H1 (cell line): ENCODE measurements around the gene SUSD5. TPM values are rescaled to one million over a fixed set of nuclear protein-coding genes. Genes with fewer than 3 reads are reported as not detected.

Experiments
- CTCF ChIA-PET: fragments of 300-600 bp; sonication (Branson Sonifier 250); formaldehyde crosslinking; loops from one replicate; lab custom pipeline; 2021; ENCODE audit not compliant: partially characterized antibody; lab: Charles Lee
- POLR2A ChIA-PET: fragments of 300-600 bp; sonication (Branson Sonifier 250); formaldehyde crosslinking; loops from one replicate; lab custom pipeline; 2021; ENCODE audit warnings: inconsistent platforms; ENCODE audit not compliant: partially characterized antibody; lab: Charles Lee
- DNase-seq, 2 experiments: peaks; one replicate each; pipeline versions ENCODE4 v3.0.0 to v3.0.0-alpha.2; 2010 to 2022; ENCODE audit warnings: low spot score in 2 of 2, low read depth in 1 of 2, mixed read lengths in 1 of 2
- FAIRE-seq: peaks from 2 replicates; lab custom pipeline; 2011; peaks lifted over from hg19 to GRCh38; lab: Jason Lieb, UNC
- H2AFZ ChIP-seq: 2 replicates; pipeline ENCODE4 v1.8.1; 2012; ENCODE audit warnings: low read length, inconsistent platforms
- H2AK5ac ChIP-seq: 2 replicates; pipeline ENCODE4 v1.6.1; 2013; ENCODE audit warnings: low read depth, low read length
- H2BK120ac ChIP-seq: replicated peaks from 2 replicates; pipeline ENCODE3; 2013; ENCODE audit warnings: low read depth, low read length, inconsistent platforms
- H2BK12ac ChIP-seq: 2 replicates; pipeline ENCODE4 v1.6.1; 2013; ENCODE audit warnings: low read depth, low read length
- H2BK15ac ChIP-seq: 2 replicates; pipeline ENCODE4 v1.6.1; 2013; ENCODE audit warnings: low read length
- H2BK20ac ChIP-seq: 2 replicates; pipeline ENCODE4 v1.6.1; 2013; ENCODE audit warnings: low read length
- H2BK5ac ChIP-seq: 2 replicates; pipeline ENCODE4 v1.6.1; 2013; ENCODE audit warnings: low read depth, low read length
- H3K14ac ChIP-seq: 2 replicates; pipeline ENCODE4 v1.6.1; 2013; ENCODE audit warnings: inconsistent platforms; ENCODE audit not compliant: insufficient read length
- H3K18ac ChIP-seq: 2 replicates; pipeline ENCODE4 v1.6.1; 2013; ENCODE audit warnings: low read length; ENCODE audit errors: extremely low read depth
- H3K23ac ChIP-seq: 2 replicates; pipeline ENCODE4 v1.6.1; 2013; ENCODE audit warnings: inconsistent platforms; ENCODE audit not compliant: insufficient read length
- H3K23me2 ChIP-seq: 2 replicates; pipeline ENCODE4 v1.6.1; 2013; ENCODE audit warnings: low read depth, low read length
- H3K27ac ChIP-seq: 2 replicates; pipeline ENCODE4 v1.6.1; 2011; ENCODE audit warnings: low read depth, low read length, inconsistent platforms
- H3K27me3 ChIP-seq, 4 experiments: replicated peaks in 1 of 4; 1 replicate in 1 of 4; 2 replicates in 3 of 4; pipeline versions ENCODE4 v1.6.1 to v1.8.1; 2011 to 2013; ENCODE audit warnings: low read length in 3 of 4, mild to moderate bottlenecking in 3 of 4, inconsistent platforms in 2 of 4, mixed read lengths in 2 of 4, moderate library complexity in 1 of 4; ENCODE audit not compliant: control insufficient read depth in 3 of 4, insufficient read depth in 3 of 4; ENCODE audit errors: extremely low read depth in 1 of 4
- H3K36me3 ChIP-seq, 4 experiments: 2 replicates each; pipeline versions ENCODE4 v1.6.1 to v1.8.1; 2011 to 2013; ENCODE audit warnings: mild to moderate bottlenecking in 4 of 4, low read length in 3 of 4, moderate library complexity in 2 of 4, control low read depth in 1 of 4, inconsistent platforms in 1 of 4; ENCODE audit not compliant: insufficient read depth in 4 of 4, control insufficient read depth in 2 of 4
- H3K4ac ChIP-seq: replicated peaks from 2 replicates; pipeline ENCODE3; 2013; ENCODE audit warnings: low read length, low read depth, mixed read lengths, inconsistent platforms; ENCODE audit not compliant: insufficient read length
- H3K4me1 ChIP-seq, 4 experiments: replicated peaks in 1 of 4; 1 replicate in 1 of 4; 2 replicates in 3 of 4; pipeline versions ENCODE4 v1.6.1 to v1.8.1; 2011 to 2013; ENCODE audit warnings: low read length in 3 of 4, inconsistent platforms in 2 of 4, mixed read lengths in 1 of 4; ENCODE audit not compliant: insufficient read depth in 4 of 4, control insufficient read depth in 3 of 4
- H3K4me2 ChIP-seq, 2 experiments: 2 replicates each; pipeline versions ENCODE4 v1.6.1 to v1.8.1; 2011 to 2013; ENCODE audit warnings: low read depth in 2 of 2, low read length in 2 of 2, control low read depth in 1 of 2, inconsistent platforms in 1 of 2, mild to moderate bottlenecking in 1 of 2; ENCODE audit not compliant: insufficient read depth in 1 of 2
- H3K4me3 ChIP-seq, 4 experiments: fragments of 200-600, 300-600 bp in 1 of 4; sonication (generic), shearing (Covaris generic), sonication (Bioruptor Twin) in 1 of 4; 2 replicates each; pipeline versions ENCODE4 v1.5.1 to v1.8.1; 2011 to 2016; ENCODE audit warnings: low read length in 4 of 4, low read depth in 3 of 4, control low read depth in 2 of 4, inconsistent platforms in 2 of 4, mild to moderate bottlenecking in 2 of 4, mixed read lengths in 1 of 4, moderate library complexity in 1 of 4; ENCODE audit not compliant: insufficient read depth in 2 of 4; ENCODE audit errors: extremely low read depth in 1 of 4
- H3K56ac ChIP-seq: replicated peaks from 2 replicates; pipeline ENCODE3; 2013; ENCODE audit warnings: low read depth, mild to moderate bottlenecking, mixed read lengths, low read length, inconsistent platforms; ENCODE audit not compliant: insufficient read length
- H3K79me1 ChIP-seq: 2 replicates; pipeline ENCODE4 v1.6.1; 2013; ENCODE audit warnings: low read depth, low read length, control low read depth
- H3K79me2 ChIP-seq, 2 experiments: 2 replicates each; pipeline versions ENCODE4 v1.6.1 to v1.8.1; 2012 to 2013; ENCODE audit warnings: low read length in 2 of 2, mild to moderate bottlenecking in 2 of 2, inconsistent platforms in 1 of 2; ENCODE audit not compliant: insufficient read depth in 2 of 2, control insufficient read depth in 1 of 2
- H3K9ac ChIP-seq, 4 experiments: replicated peaks in 1 of 4; 1 replicate in 1 of 4; 2 replicates in 3 of 4; pipeline versions ENCODE4 v1.6.1 to v1.8.1; 2011 to 2013; ENCODE audit warnings: low read depth in 3 of 4, low read length in 3 of 4, control low read depth in 2 of 4, mild to moderate bottlenecking in 2 of 4, moderate library complexity in 2 of 4, inconsistent platforms in 1 of 4; ENCODE audit errors: extremely low read depth in 1 of 4
- H3K9me3 ChIP-seq, 2 experiments: 2 replicates each; pipeline versions ENCODE4 v1.6.1 to v1.8.1; 2012 to 2013; ENCODE audit warnings: mild to moderate bottlenecking in 2 of 2, moderate library complexity in 2 of 2, control low read depth in 1 of 2, inconsistent platforms in 1 of 2, low read depth in 1 of 2, low read length in 1 of 2, mixed read lengths in 1 of 2; ENCODE audit not compliant: insufficient read depth in 2 of 2
- H4K20me1 ChIP-seq, 2 experiments: replicated peaks in 1 of 2; 2 replicates each; pipeline versions ENCODE3 to v1.8.1; 2011 to 2013; ENCODE audit warnings: inconsistent platforms in 2 of 2, low read length in 2 of 2, mild to moderate bottlenecking in 1 of 2; ENCODE audit not compliant: insufficient read depth in 2 of 2, control insufficient read depth in 1 of 2
- H4K5ac ChIP-seq: 2 replicates; pipeline ENCODE4 v1.6.1; 2013; ENCODE audit warnings: low read length, low read depth, mixed read lengths, inconsistent platforms; ENCODE audit not compliant: insufficient read length
- H4K8ac ChIP-seq: 2 replicates; pipeline ENCODE4 v1.8.0; 2013; ENCODE audit warnings: mild to moderate bottlenecking, moderate library complexity, low read length, inconsistent platforms; ENCODE audit not compliant: insufficient read depth; ENCODE audit errors: extremely low read depth
- H4K91ac ChIP-seq: replicated peaks from 2 replicates; pipeline ENCODE3; 2013; ENCODE audit warnings: low read length, mixed read lengths, inconsistent platforms; ENCODE audit not compliant: insufficient read length
- ASH2L ChIP-seq: fragments of 200-600, 300-600 bp; sonication (generic); IDR thresholded peaks from one replicate; pipeline ENCODE4 v1.7.1; 2017; ENCODE audit warnings: low read length
- BACH1 ChIP-seq: IDR thresholded peaks from 2 replicates; pipeline ENCODE4 v1.6.1; 2012; ENCODE audit warnings: low read length, improper control_type of control experiment
- CHD1 ChIP-seq: IDR thresholded peaks from 2 replicates; pipeline ENCODE4 v1.6.1; 2012; ENCODE audit warnings: low read depth, low read length, improper control_type of control experiment
- EZH2 ChIP-seq: fragments of 200-600 bp; sonication (generic); IDR thresholded peaks from 2 replicates; pipeline ENCODE4 v1.7.1; 2012; ENCODE audit warnings: low read depth, mild to moderate bottlenecking, moderate library complexity, low read length, inconsistent platforms; ENCODE audit not compliant: severe bottlenecking
- JUND ChIP-seq: IDR thresholded peaks from 2 replicates; pipeline ENCODE4 v1.6.1; 2011; ENCODE audit warnings: mild to moderate bottlenecking, improper control_type of control experiment, low read length
- KDM1A ChIP-seq: fragments of 200-600, 300-600 bp; sonication (generic); IDR thresholded peaks from 2 replicates; pipeline ENCODE4 v1.7.1; 2016; ENCODE audit warnings: mild to moderate bottlenecking, low read length, borderline replicate concordance
- POU5F1 ChIP-seq: IDR thresholded peaks from 2 replicates; pipeline ENCODE4 v1.6.1; 2011; ENCODE audit warnings: low read depth, mild to moderate bottlenecking, low read length, moderate library complexity
- TBP ChIP-seq: IDR thresholded peaks from 2 replicates; pipeline ENCODE4 v1.6.1; 2011; ENCODE audit warnings: low read depth, low read length, improper control_type of control experiment
- WGBS, 2 experiments: shearing (Covaris generic) in 1 of 2; methylation state at CpG; one replicate each; pipeline versions ENCODE4 v1.1.6 to v1.1.7; 2013 to 2015; ENCODE audit warnings: low lambda C conversion rate in 2 of 2, mixed read lengths in 2 of 2, inconsistent platforms in 1 of 2, low coverage in 1 of 2, missing lambda C conversion rate in 1 of 2; ENCODE audit not compliant: insufficient replicate concordance in 2 of 2, insufficient coverage in 1 of 2, insufficient read length in 1 of 2; ENCODE audit errors: extremely low coverage in 1 of 2, missing lambda C conversion rate in 1 of 2; 5-methylcytosine and 5-hydroxymethylcytosine counted together
- polyA plus RNA-seq, 7 experiments: library from polyadenylated mRNA; depleted of rRNA in 3 of 7; stranded (reverse) in 5 of 7; unstranded in 2 of 7; fragments of >200 nt in 5 of 7; fragments of 200-250 nt in 2 of 7; gene quantifications; 1 replicate in 5 of 7; 2 replicates in 1 of 7; 4 replicates in 1 of 7; pipeline versions ENCODE4 v1.2.1 to v1.2.3, GENCODE V29; 2011 to 2013; ENCODE audit warnings: missing spikeins in 2 of 7, mixed read lengths in 2 of 7
- total RNA-seq: library from RNA; stranded (reverse); fragmentation: NEBNext Ultra II Directional; extraction: Animal tissue kit (Norgen Biotek cat#: 25700); gene quantifications from 2 replicates; pipeline ENCODE4 v1.2.1, GENCODE V29; 2021
- TF ChIP-seq, protein P1 (sequence below): IDR thresholded peaks from 2 replicates; pipeline ENCODE4 v1.6.1; 2012; ENCODE audit warnings: low read length, inconsistent platforms
- TF ChIP-seq, protein P2 (sequence below), 3 experiments: IDR thresholded peaks; 1 replicate in 2 of 3; 2 replicates in 1 of 3; pipeline versions ENCODE4 v1.5.1 to v1.6.1; 2011; ENCODE audit warnings: low read length in 3 of 3, mild to moderate bottlenecking in 3 of 3, inconsistent platforms in 2 of 3, low read depth in 1 of 3, moderate library complexity in 1 of 3; ENCODE audit not compliant: insufficient read depth in 1 of 3; ENCODE audit errors: control extremely low read depth in 1 of 3

SUSD5 gene
- total and polyA plus RNA-seq, 2 of the 8 experiments (the other 6 are each of a cell fraction or from before 2014, with no cell fraction given): 0.92 to 3.3 TPM

DNA sequence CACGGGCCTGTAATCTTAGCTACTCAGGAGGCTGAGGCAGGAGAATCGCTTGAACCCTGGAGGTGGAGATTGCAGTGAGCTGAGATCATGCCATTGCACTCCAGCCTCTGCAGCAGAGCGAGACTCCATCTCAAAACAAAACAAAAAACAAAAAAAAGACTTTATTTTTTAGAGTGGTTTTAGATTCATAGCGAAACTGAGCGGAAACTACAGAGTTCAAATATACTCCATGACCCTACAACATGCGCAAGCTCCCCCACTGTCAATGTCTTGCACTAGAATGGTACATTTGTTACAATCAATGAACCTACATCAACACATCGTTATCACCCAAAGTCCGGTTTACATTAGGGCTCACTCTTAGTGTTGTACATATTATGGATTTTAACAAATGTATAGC is 107.0 kb downstream of the SUSD5 start:
- no peak overlapping the region for H2BK120ac ChIP-seq
- TF ChIP-seq, protein P1, sequence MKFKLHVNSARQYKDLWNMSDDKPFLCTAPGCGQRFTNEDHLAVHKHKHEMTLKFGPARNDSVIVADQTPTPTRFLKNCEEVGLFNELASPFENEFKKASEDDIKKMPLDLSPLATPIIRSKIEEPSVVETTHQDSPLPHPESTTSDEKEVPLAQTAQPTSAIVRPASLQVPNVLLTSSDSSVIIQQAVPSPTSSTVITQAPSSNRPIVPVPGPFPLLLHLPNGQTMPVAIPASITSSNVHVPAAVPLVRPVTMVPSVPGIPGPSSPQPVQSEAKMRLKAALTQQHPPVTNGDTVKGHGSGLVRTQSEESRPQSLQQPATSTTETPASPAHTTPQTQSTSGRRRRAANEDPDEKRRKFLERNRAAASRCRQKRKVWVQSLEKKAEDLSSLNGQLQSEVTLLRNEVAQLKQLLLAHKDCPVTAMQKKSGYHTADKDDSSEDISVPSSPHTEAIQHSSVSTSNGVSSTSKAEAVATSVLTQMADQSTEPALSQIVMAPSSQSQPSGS: no peak
- TF ChIP-seq BACH1 (no peak), POU5F1 (no peak), CHD1 (no peak), TBP (no peak), KDM1A (no peak), ASH2L (no peak), JUND (no peak), EZH2 (no peak)
- TF ChIP-seq, protein P2, sequence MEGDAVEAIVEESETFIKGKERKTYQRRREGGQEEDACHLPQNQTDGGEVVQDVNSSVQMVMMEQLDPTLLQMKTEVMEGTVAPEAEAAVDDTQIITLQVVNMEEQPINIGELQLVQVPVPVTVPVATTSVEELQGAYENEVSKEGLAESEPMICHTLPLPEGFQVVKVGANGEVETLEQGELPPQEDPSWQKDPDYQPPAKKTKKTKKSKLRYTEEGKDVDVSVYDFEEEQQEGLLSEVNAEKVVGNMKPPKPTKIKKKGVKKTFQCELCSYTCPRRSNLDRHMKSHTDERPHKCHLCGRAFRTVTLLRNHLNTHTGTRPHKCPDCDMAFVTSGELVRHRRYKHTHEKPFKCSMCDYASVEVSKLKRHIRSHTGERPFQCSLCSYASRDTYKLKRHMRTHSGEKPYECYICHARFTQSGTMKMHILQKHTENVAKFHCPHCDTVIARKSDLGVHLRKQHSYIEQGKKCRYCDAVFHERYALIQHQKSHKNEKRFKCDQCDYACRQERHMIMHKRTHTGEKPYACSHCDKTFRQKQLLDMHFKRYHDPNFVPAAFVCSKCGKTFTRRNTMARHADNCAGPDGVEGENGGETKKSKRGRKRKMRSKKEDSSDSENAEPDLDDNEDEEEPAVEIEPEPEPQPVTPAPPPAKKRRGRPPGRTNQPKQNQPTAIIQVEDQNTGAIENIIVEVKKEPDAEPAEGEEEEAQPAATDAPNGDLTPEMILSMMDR (IDR thresholded peaks at IDR 0.05; ENCODE audit: control extremely low read depth in 1 of 3, insufficient read depth in 1 of 3, low read depth in 1 of 3, low read length in 3 of 3): no peak

More for the DNA sequence above, 107.0 kb downstream of the SUSD5 start:
- no peaks in the 10 kb centered on the region for H3K27me3 ChIP-seq
- H3K9ac ChIP-seq: no peak overlapping the region
- H4K20me1 ChIP-seq: peaks cover 0 to 2% of the 10 kb centered on the region in 2 experiments
- ChIA-PET CTCF (interaction anchor here (0.5 to 1.9 kb wide), 4 partner anchors 11 to 201 kb away, joined by 3 to 7 read pairs (median 5); no protein-coding TSS in a partner anchor), POLR2A (no interaction called here)
- H2AFZ ChIP-seq: no peak overlapping the region
- H3K79me1 ChIP-seq: no peaks in the 10 kb centered on the region; the same call in 1 of the 2 replicates
- H2BK15ac ChIP-seq: no peak overlapping the region
- H3K4me1 ChIP-seq: peaks cover 0 to 5% (median 3%) of the 10 kb centered on the region in 4 experiments; a peak in 5 of 7 replicates
- H3K23ac ChIP-seq: no peak overlapping the region
- H3K4ac ChIP-seq: no peak overlapping the region
- no peak overlapping the region for H2BK20ac ChIP-seq
- peaks cover 0 to 3% of the 10 kb centered on the region in 2 experiments; a peak in 1 of 4 replicates for H3K9me3 ChIP-seq
- H4K5ac ChIP-seq: no peak overlapping the region
- no peak overlapping the region for H4K91ac ChIP-seq
- no peak overlapping the region for H3K4me2 ChIP-seq
- no peak overlapping the region for H2BK5ac ChIP-seq
- 91% methylated on average over 8 of the region's 8 CpGs; no CpG with 5 or more reads in 1 of the 2 experiments for WGBS, 2 experiments
- H4K8ac ChIP-seq: no peak overlapping the region
- H3K36me3 ChIP-seq: no peaks in the 10 kb centered on the region
- H3K4me3 ChIP-seq: no peak overlapping the region
- FAIRE-seq (no peak), DNase-seq (no peak)
- H3K27ac ChIP-seq: no peak overlapping the region
- no peak overlapping the region for H3K14ac ChIP-seq
- H2BK12ac ChIP-seq: no peak overlapping the region
- no peak overlapping the region for H3K18ac ChIP-seq
- H2AK5ac ChIP-seq: no peak overlapping the region
- H3K56ac ChIP-seq: no peak overlapping the region
- H3K23me2 ChIP-seq: peaks cover 10% of the 10 kb centered on the region
- no peaks in the 10 kb centered on the region; a peak in 1 of 4 replicates for H3K79me2 ChIP-seq
